Mucosa of stomach (tissue), 1 donor: ENCODE data around the gene UBE2E2.
"Not testable (repeated sequence)": the region's sequence is repeated elsewhere in the genome, so short reads cannot be mapped to it uniquely, and the experiment has no call there.

Experiments
- H3K27me3 ChIP-seq: one replicate; pipeline ENCODE4 v1.7.0; 2013; ENCODE audit warnings: mild to moderate bottlenecking, low read length; ENCODE audit not compliant: control insufficient read depth, insufficient read depth
- H3K36me3 ChIP-seq: one replicate; pipeline ENCODE4 v1.7.0; 2013; ENCODE audit warnings: low read length; ENCODE audit not compliant: control insufficient read depth, insufficient read depth
- H3K4me1 ChIP-seq: one replicate; pipeline ENCODE4 v1.7.0; 2013; ENCODE audit warnings: mild to moderate bottlenecking, low read length; ENCODE audit not compliant: control insufficient read depth, insufficient read depth
- H3K4me3 ChIP-seq: one replicate; pipeline ENCODE4 v1.7.0; 2013; ENCODE audit warnings: low read length
- H3K9ac ChIP-seq: one replicate; pipeline ENCODE4 v1.7.0; 2013; ENCODE audit warnings: mild to moderate bottlenecking, low read length, moderate library complexity
- H3K9me3 ChIP-seq: one replicate; pipeline ENCODE4 v1.7.0; 2013; ENCODE audit warnings: mild to moderate bottlenecking, low read length, moderate library complexity; ENCODE audit not compliant: control insufficient read depth
- donor health status: Pancreatic carcinoma.

The UBE2E2 gene

GRCh38 chr3:23607184-23607847, 404.2 kb downstream of the UBE2E2 start:
- Histone ChIP-seq H3K27me3 (no peaks in the 10 kb centered on the region), H3K4me1 (peaks cover 9% of the 10 kb centered on the region), H3K36me3 (no peaks in the 10 kb centered on the region), H3K9me3 (no peaks in the 10 kb centered on the region), H3K4me3 (no peak overlapping the region), H3K9ac (no peak overlapping the region)

GRCh38 chr3:23608650-23609049, 405.5 kb downstream of the UBE2E2 start:
- Histone ChIP-seq H3K9me3 (no peaks in the 10 kb centered on the region), H3K4me3 (no peak overlapping the region), H3K9ac (no peak overlapping the region), H3K36me3 (no peaks in the 10 kb centered on the region), H3K4me1 (peaks cover 11% of the 10 kb centered on the region), H3K27me3 (no peaks in the 10 kb centered on the region)

- no peaks in the 10 kb centered on the region for H3K36me3 ChIP-seq
- H3K4me3 ChIP-seq, result no peak overlapping the region
These were observed 408.7 kb downstream of the UBE2E2 start for GRCh38 chr3:23611737-23612295.

GRCh38 chr3:23612296-23612891, 409.3 kb downstream of the UBE2E2 start:
- Histone ChIP-seq H3K36me3 (no peaks in the 10 kb centered on the region), H3K9ac (peak overlapping the region; percentile 38), H3K27me3 (no peaks in the 10 kb centered on the region), H3K4me1 (peaks cover 11% of the 10 kb centered on the region), H3K9me3 (no peaks in the 10 kb centered on the region), H3K4me3 (no peak overlapping the region)

More at GRCh38 chr3:23611737-23612295, 408.7 kb downstream of the UBE2E2 start:
- Histone ChIP-seq H3K27me3 (no peaks in the 10 kb centered on the region), H3K9me3 (no peaks in the 10 kb centered on the region), H3K4me1 (peaks cover 11% of the 10 kb centered on the region), H3K9ac (peak overlapping the region; percentile 38)

GRCh38 chr3:23615068-23615467, 411.9 kb downstream of the UBE2E2 start:
- H3K27me3 ChIP-seq, result no peaks in the 10 kb centered on the region
- H3K4me1 ChIP-seq, result peaks cover 12% of the 10 kb centered on the region
- no peaks in the 10 kb centered on the region for H3K9me3 ChIP-seq
- H3K4me3 ChIP-seq, result no peak overlapping the region
- H3K36me3 ChIP-seq, result no peaks in the 10 kb centered on the region
- no peak overlapping the region for H3K9ac ChIP-seq

GRCh38 chr3:23618475-23618874, 415.3 kb downstream of the UBE2E2 start:
- H3K4me3 ChIP-seq, H3K27me3 ChIP-seq, H3K36me3 ChIP-seq, H3K9me3 ChIP-seq, H3K9ac ChIP-seq, H3K4me1 ChIP-seq: not testable (repeated sequence)

- H3K9ac ChIP-seq, result no peak overlapping the region
- no peak overlapping the region for H3K4me3 ChIP-seq
- H3K4me1 ChIP-seq, result peaks cover 7% of the 10 kb centered on the region
- no peaks in the 10 kb centered on the region for H3K27me3 ChIP-seq
- no peaks in the 10 kb centered on the region for H3K9me3 ChIP-seq
- no peaks in the 10 kb centered on the region for H3K36me3 ChIP-seq
These were observed 416.8 kb downstream of the UBE2E2 start for GRCh38 chr3:23619705-23620637.

- Histone ChIP-seq H3K27me3 (no peaks in the 10 kb centered on the region), H3K9ac (no peak overlapping the region), H3K9me3 (no peaks in the 10 kb centered on the region), H3K4me1 (peaks cover 7% of the 10 kb centered on the region), H3K36me3 (no peaks in the 10 kb centered on the region), H3K4me3 (no peak overlapping the region)
These were observed 417.5 kb downstream of the UBE2E2 start for GRCh38 chr3:23620638-23621015.

GRCh38 chr3:23623844-23624243, 420.7 kb downstream of the UBE2E2 start:
- Histone ChIP-seq H3K36me3 (no peaks in the 10 kb centered on the region), H3K4me3 (no peak overlapping the region), H3K9me3 (no peaks in the 10 kb centered on the region), H3K27me3 (no peaks in the 10 kb centered on the region), H3K9ac (no peak overlapping the region), H3K4me1 (peaks cover 8% of the 10 kb centered on the region)

GRCh38 chr3:23624305-23624704, 421.2 kb downstream of the UBE2E2 start:
- no peak overlapping the region for H3K4me3 ChIP-seq
- no peak overlapping the region for H3K9ac ChIP-seq
- no peaks in the 10 kb centered on the region for H3K9me3 ChIP-seq
- H3K4me1 ChIP-seq, result peaks cover 13% of the 10 kb centered on the region
- no peaks in the 10 kb centered on the region for H3K36me3 ChIP-seq
- H3K27me3 ChIP-seq, result no peaks in the 10 kb centered on the region

- Histone ChIP-seq H3K9ac (no peak overlapping the region), H3K36me3 (no peaks in the 10 kb centered on the region), H3K9me3 (no peaks in the 10 kb centered on the region), H3K27me3 (no peaks in the 10 kb centered on the region), H3K4me1 (peaks cover 12% of the 10 kb centered on the region), H3K4me3 (no peak overlapping the region)
These were observed 423.3 kb downstream of the UBE2E2 start for GRCh38 chr3:23626442-23626841.
